ENCODE measurements around the gene UBE4B.
A peak's percentile ranks its signal among the peaks of the same experiment; 100 is the strongest.

The UBE4B gene

GRCh38 chr1:10057343-10057742 lies 24.6 kb downstream of the UBE4B start:
- WGBS, 2 experiments (ENCODE audit: insufficient coverage in 2 of 2), result 100% methylated on average over 1 of the region's 4 CpGs; no CpG with 5 or more reads in 1 of the 2 experiments
- H3K4me1 ChIP-seq (ENCODE audit: control insufficient read depth, insufficient read depth, low read length, poor library complexity, severe bottlenecking), result peaks cover 23% of the 10 kb centered on the region
- no peak overlapping the region for H3K4me3 ChIP-seq (ENCODE audit: extremely low read depth, insufficient read depth, low read length, poor library complexity, severe bottlenecking)
- peaks cover 11% of the 10 kb centered on the region for H3K36me3 ChIP-seq (ENCODE audit: control insufficient read depth, insufficient read depth, low read length)
- no peaks in the 10 kb centered on the region for H3K9me3 ChIP-seq (ENCODE audit: control insufficient read depth, low read length)
- peak overlapping the region; percentile 23 for H3K27ac ChIP-seq (ENCODE audit: low read depth, low read length, severe bottlenecking)

- no peak overlapping the region for H3K4me3 ChIP-seq (ENCODE audit: extremely low read depth, insufficient read depth, low read length, poor library complexity, severe bottlenecking)
These were observed 25.0 kb downstream of the UBE4B start for GRCh38 chr1:10057796-10058195.

GRCh38 chr1:10059342-10059718 lies 26.6 kb downstream of the UBE4B start:
- no peak overlapping the region for H3K27ac ChIP-seq (ENCODE audit: low read depth, low read length, severe bottlenecking)
- H3K36me3 ChIP-seq (ENCODE audit: control insufficient read depth, insufficient read depth, low read length), result peaks cover 10% of the 10 kb centered on the region
- H3K9me3 ChIP-seq (ENCODE audit: control insufficient read depth, low read length), result no peaks in the 10 kb centered on the region
- 94 to 96% methylated on average over 7 to 8 of the region's 8 CpGs for WGBS, 2 experiments (ENCODE audit: insufficient coverage in 2 of 2)
- no peak overlapping the region for H3K4me3 ChIP-seq (ENCODE audit: extremely low read depth, insufficient read depth, low read length, poor library complexity, severe bottlenecking)
- H3K4me1 ChIP-seq (ENCODE audit: control insufficient read depth, insufficient read depth, low read length, poor library complexity, severe bottlenecking), result peaks cover 27% of the 10 kb centered on the region

More at GRCh38 chr1:10057796-10058195, 25.0 kb downstream of the UBE4B start:
- Histone ChIP-seq H3K4me1 (ENCODE audit: control insufficient read depth, insufficient read depth, low read length, poor library complexity, severe bottlenecking) (peaks cover 23% of the 10 kb centered on the region), H3K36me3 (ENCODE audit: control insufficient read depth, insufficient read depth, low read length) (peaks cover 10% of the 10 kb centered on the region), H3K27ac (ENCODE audit: low read depth, low read length, severe bottlenecking) (peak overlapping the region; percentile 23), H3K9me3 (ENCODE audit: control insufficient read depth, low read length) (no peaks in the 10 kb centered on the region)
- 94 to 96% methylated on average over 3 to 5 of the region's 5 CpGs for WGBS, 2 experiments (ENCODE audit: insufficient coverage in 2 of 2)

GRCh38 chr1:10060311-10061100 lies 27.7 kb downstream of the UBE4B start:
- no peak overlapping the region for H3K27ac ChIP-seq (ENCODE audit: low read depth, low read length, severe bottlenecking)
- H3K36me3 ChIP-seq (ENCODE audit: control insufficient read depth, insufficient read depth, low read length), result peaks cover 10% of the 10 kb centered on the region
- peaks cover 35% of the 10 kb centered on the region for H3K4me1 ChIP-seq (ENCODE audit: control insufficient read depth, insufficient read depth, low read length, poor library complexity, severe bottlenecking)
- H3K9me3 ChIP-seq (ENCODE audit: control insufficient read depth, low read length), result no peaks in the 10 kb centered on the region
- H3K4me3 ChIP-seq (ENCODE audit: extremely low read depth, insufficient read depth, low read length, poor library complexity, severe bottlenecking), result no peak overlapping the region
- WGBS, 2 experiments (ENCODE audit: insufficient coverage in 2 of 2), result 100% methylated on average over 4 to 5 of the region's 8 CpGs

- Histone ChIP-seq H3K4me3 (ENCODE audit: extremely low read depth, insufficient read depth, low read length, poor library complexity, severe bottlenecking) (no peak overlapping the region), H3K9me3 (ENCODE audit: control insufficient read depth, low read length) (no peaks in the 10 kb centered on the region), H3K27ac (ENCODE audit: low read depth, low read length, severe bottlenecking) (no peak overlapping the region), H3K4me1 (ENCODE audit: control insufficient read depth, insufficient read depth, low read length, poor library complexity, severe bottlenecking) (peaks cover 33% of the 10 kb centered on the region), H3K36me3 (ENCODE audit: control insufficient read depth, insufficient read depth, low read length) (peaks cover 10% of the 10 kb centered on the region)
- WGBS, 2 experiments (ENCODE audit: insufficient coverage in 2 of 2), result 98 to 100% methylated on average over 4 to 5 of the region's 5 CpGs
These were observed 28.5 kb downstream of the UBE4B start for GRCh38 chr1:10061276-10061675.

GRCh38 chr1:10063878-10064277 lies 31.1 kb downstream of the UBE4B start:
- 92 to 98% methylated on average over 5 to 6 of the region's 7 CpGs for WGBS, 2 experiments (ENCODE audit: insufficient coverage in 2 of 2)
- Histone ChIP-seq H3K4me1 (ENCODE audit: control insufficient read depth, insufficient read depth, low read length, poor library complexity, severe bottlenecking) (peaks cover 23% of the 10 kb centered on the region), H3K4me3 (ENCODE audit: extremely low read depth, insufficient read depth, low read length, poor library complexity, severe bottlenecking) (no peak overlapping the region), H3K9me3 (ENCODE audit: control insufficient read depth, low read length) (no peaks in the 10 kb centered on the region), H3K27ac (ENCODE audit: low read depth, low read length, severe bottlenecking) (peak overlapping the region; percentile 25), H3K36me3 (ENCODE audit: control insufficient read depth, insufficient read depth, low read length) (peaks cover 10% of the 10 kb centered on the region)

GRCh38 chr1:10064416-10065343 lies 31.9 kb downstream of the UBE4B start:
- H3K4me1 ChIP-seq (ENCODE audit: control insufficient read depth, insufficient read depth, low read length, poor library complexity, severe bottlenecking), result peaks cover 23% of the 10 kb centered on the region
- WGBS, 2 experiments (ENCODE audit: insufficient coverage in 2 of 2), result 96 to 99% methylated on average over 6 to 7 of the region's 8 CpGs
- no peaks in the 10 kb centered on the region for H3K9me3 ChIP-seq (ENCODE audit: control insufficient read depth, low read length)
- no peak overlapping the region for H3K27ac ChIP-seq (ENCODE audit: low read depth, low read length, severe bottlenecking)
- H3K4me3 ChIP-seq (ENCODE audit: extremely low read depth, insufficient read depth, low read length, poor library complexity, severe bottlenecking), result no peak overlapping the region
- peaks cover 4% of the 10 kb centered on the region for H3K36me3 ChIP-seq (ENCODE audit: control insufficient read depth, insufficient read depth, low read length)

- Histone ChIP-seq H3K9me3 (ENCODE audit: control insufficient read depth, low read length) (no peaks in the 10 kb centered on the region), H3K4me3 (ENCODE audit: extremely low read depth, insufficient read depth, low read length, poor library complexity, severe bottlenecking) (no peak overlapping the region), H3K36me3 (ENCODE audit: control insufficient read depth, insufficient read depth, low read length) (peaks cover 6% of the 10 kb centered on the region), H3K4me1 (ENCODE audit: control insufficient read depth, insufficient read depth, low read length, poor library complexity, severe bottlenecking) (peaks cover 23% of the 10 kb centered on the region), H3K27ac (ENCODE audit: low read depth, low read length, severe bottlenecking) (no peak overlapping the region)
- WGBS, 2 experiments (ENCODE audit: insufficient coverage in 2 of 2), result 69 to 75% methylated on average over 2 to 5 of the region's 7 CpGs
These were observed 32.6 kb downstream of the UBE4B start for GRCh38 chr1:10065344-10065685.

- no peak overlapping the region for H3K27ac ChIP-seq (ENCODE audit: low read depth, low read length, severe bottlenecking)
- WGBS, 2 experiments (ENCODE audit: insufficient coverage in 2 of 2), result no CpG with 5 or more reads among the region's 3 CpGs
These were observed 33.0 kb downstream of the UBE4B start for GRCh38 chr1:10065760-10066159.

GRCh38 chr1:10068605-10069294 lies 36.0 kb downstream of the UBE4B start:
- Histone ChIP-seq H3K9me3 (ENCODE audit: control insufficient read depth, low read length) (no peaks in the 10 kb centered on the region), H3K4me1 (ENCODE audit: control insufficient read depth, insufficient read depth, low read length, poor library complexity, severe bottlenecking) (peaks cover 26% of the 10 kb centered on the region), H3K27ac (ENCODE audit: low read depth, low read length, severe bottlenecking) (no peak overlapping the region), H3K4me3 (ENCODE audit: extremely low read depth, insufficient read depth, low read length, poor library complexity, severe bottlenecking) (no peak overlapping the region), H3K36me3 (ENCODE audit: control insufficient read depth, insufficient read depth, low read length) (peaks cover 7% of the 10 kb centered on the region)
- 92 to 100% methylated on average over 2 to 4 of the region's 6 CpGs for WGBS, 2 experiments (ENCODE audit: insufficient coverage in 2 of 2)

More at GRCh38 chr1:10065760-10066159, 33.0 kb downstream of the UBE4B start:
- H3K4me1 ChIP-seq (ENCODE audit: control insufficient read depth, insufficient read depth, low read length, poor library complexity, severe bottlenecking), result peaks cover 23% of the 10 kb centered on the region
- H3K36me3 ChIP-seq (ENCODE audit: control insufficient read depth, insufficient read depth, low read length), result peaks cover 6% of the 10 kb centered on the region
- H3K9me3 ChIP-seq (ENCODE audit: control insufficient read depth, low read length), result no peaks in the 10 kb centered on the region
- no peak overlapping the region for H3K4me3 ChIP-seq (ENCODE audit: extremely low read depth, insufficient read depth, low read length, poor library complexity, severe bottlenecking)

Data from mesodermal cell (in vitro differentiated cells).